GM18511 (cell line): ENCODE measurements around the gene HAPLN2.
A peak's percentile ranks its signal among the peaks of the same experiment; 100 is the strongest.

Experiments
- ATAC-seq: cut with Tn5 transposase; IDR thresholded peaks from one replicate; pipeline ENCODE4 v1.9.1; 2021; ENCODE audit warnings: mild to moderate bottlenecking, moderate library complexity; ENCODE audit not compliant: unreplicated experiment

The HAPLN2 gene

DNA sequence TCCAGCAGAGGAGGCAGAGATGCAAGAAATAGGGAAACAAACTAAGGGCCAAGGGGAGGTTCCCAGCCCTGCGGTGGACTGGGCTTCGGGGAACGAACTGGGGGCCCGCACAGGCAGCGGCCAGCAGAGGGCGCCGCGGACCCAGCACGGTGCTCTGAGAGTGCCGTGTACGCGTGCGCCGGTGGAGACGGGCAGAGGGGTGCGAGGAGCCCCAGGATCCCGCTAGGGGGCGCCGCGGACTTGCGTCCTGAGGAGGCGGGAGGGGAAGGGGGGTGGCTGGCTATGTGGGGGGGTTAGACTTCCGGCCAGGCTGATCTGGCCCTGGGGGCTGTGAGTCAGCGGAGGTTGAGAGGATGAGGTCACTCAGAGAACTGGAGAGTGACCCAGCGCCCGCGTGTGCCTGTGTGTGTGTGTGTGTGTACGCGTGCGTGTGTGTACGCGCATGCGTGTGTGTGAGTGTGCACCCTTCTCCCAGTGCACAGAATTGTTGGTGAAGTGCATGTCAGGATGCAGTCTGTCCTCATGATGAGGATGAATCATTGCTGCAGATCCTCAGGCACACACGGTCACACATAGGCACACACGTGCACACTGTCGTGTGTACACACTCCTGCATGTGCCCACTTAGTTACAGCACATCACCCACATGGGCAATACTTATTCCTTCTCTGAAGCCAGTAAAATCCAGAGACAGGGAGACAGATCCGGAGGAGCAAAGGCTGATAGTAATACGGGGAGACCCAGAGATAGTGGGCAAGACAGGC is 41.0 kb downstream of the HAPLN2 start:
- peak; percentile 62 for ATAC-seq

DNA sequence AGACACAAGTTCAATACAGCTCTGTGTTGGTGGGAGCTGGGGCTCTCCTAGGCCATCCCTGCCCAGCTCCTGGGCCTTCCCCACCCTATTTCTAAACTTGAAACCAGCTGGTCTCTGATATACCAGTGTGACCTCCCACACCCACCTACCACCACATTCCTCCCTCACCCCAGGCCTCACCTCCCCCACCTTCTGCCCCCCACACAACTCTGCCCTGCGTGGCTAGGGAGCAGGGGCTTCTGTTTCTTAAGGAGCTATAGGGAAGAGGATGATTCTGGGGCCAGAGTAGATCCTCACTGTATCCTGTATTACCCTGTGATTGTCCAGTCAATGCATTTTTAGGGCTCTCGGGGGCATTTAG is 41.5 kb downstream of the HAPLN2 start:
- peak; percentile 2 for ATAC-seq

DNA sequence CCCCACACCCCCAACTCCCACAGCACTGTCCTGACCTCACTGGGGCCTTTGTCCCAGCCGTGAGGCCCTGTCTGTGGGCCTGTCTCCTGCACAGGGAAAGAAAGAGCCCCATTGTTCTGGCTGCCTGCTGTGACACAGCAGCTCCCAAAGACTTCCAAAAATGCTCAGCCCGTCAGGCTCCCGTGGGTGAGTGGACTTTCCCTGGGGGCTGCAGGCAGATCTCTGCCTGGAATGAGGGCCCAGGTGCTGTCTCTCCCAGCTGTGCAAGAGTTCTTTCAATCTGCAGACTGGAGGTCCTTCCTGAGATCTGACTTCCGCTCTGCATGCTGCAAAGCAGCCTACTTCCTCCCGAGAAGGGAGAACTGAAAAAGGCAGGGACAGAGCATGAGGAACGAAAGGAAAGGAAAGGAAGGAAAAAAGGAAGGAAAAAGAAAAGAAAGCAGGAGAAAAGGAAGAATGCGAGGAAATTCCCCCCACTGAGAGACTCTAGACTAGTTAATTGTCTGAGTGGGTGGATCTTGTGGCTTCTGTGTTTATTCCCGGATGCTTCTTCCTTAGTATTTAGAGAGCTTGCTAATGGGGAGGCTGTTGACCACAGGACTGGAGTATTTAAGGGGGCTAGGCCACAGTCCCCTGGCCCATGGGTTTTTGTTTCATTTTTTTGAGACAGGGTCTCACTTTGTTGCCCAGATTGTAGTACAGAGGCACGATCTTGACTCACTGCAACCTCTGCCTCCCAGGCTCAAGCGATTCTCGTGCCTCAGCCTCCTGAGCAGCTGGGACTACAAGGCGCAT is 43.0 kb downstream of the HAPLN2 start:
- no peak for ATAC-seq

DNA sequence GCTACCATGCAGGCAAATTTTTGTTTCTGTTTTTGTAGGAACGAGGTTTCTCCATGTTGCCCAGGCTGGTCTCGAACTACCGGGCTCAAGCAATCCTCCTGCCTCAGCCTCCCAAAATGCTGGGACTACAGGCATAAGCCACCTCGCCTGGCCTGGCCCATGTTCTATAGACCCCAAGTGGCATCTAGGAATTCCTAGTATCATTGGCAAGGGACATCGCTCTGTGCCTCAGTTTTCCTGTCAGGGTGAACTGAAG is 43.5 kb downstream of the HAPLN2 start:
- no peak for ATAC-seq

DNA sequence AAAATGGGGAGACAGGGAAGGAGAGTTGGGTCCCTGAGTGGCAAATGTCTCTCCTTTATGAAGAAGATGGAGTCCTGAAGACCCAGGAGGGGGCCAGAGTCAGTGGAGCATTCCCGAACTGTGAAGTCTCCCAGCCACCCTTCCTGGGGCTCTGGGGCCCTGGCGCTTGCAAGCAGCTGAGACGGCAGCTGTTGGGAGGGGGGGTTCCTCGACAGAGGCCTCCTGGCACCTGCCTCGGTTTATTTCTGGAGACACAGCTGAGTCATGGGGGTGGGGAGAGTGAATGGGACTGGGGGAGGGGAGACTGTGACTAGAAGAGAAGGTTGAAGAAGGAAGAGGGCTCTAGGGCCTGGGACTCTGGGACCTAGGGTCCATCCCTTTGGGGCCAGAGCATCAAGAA is 44.0 kb downstream of the HAPLN2 start:
- ATAC-seq = no peak

DNA sequence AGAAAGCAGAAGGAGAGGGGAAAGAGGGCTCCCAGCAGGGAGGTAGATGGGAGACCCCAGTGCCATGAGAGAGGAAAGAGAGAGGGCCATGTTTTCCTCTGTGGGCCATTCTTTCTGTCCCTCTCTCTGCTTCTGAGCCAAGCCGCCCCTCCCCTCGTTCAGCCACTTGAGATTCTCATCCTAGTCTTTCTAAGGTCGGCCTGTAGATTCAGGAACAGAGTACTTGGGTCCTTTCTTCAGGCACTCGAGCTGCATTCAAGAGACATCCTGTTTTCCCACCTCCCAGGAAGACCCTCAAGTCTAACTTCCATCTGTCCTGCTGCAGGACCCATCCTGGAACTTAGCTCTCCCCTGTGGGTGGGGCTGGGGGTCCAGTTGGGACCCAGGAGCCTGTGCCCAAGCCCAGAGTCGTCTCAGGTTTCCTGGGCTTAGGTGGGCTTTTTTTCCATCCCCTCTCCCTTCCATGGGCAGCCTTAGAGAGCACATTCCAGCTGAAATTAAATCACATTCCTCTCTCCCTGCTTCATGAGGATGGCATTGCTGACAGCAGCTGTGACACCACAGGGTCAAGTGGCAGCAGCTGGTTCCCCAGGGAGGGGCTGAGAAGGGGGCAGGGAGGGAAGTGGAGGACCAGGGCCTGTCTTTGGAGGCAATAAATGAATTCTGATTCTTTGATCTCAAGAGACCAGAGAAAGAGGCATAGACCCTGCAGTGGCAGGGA is 45.0 kb downstream of the HAPLN2 start:
- no peak for ATAC-seq

DNA sequence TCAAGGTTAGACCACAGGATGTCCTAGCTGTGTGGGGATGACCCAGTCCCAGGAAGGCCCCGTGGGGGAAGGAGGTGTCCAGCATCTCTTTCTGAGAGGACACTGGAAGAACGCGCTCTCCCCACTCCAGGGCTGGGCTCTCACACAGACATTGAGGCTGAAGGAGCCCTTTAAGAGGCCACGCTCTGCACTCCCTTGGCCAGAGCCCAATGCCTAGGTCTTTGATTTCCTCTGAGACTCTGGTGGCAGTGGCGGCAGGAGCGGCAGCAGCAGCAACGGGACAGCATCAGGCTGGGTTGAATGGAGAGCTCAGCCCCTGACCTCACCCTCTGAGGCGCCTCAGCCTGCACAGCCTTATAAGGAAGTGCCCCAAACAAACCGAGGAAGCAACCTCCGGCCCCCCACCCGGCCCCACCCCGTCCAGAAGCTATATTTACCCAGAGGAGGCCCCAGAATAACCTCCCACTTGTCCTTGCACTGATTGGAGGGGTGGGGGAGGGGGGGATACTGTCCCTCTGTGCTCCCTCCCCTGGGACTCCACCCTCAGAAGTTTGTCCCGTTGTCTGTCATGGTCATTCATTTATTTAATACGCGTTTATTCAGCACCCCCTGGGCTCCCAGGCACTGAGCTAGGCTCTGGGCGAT is 45.7 kb downstream of the HAPLN2 start:
- ATAC-seq = no peak

DNA sequence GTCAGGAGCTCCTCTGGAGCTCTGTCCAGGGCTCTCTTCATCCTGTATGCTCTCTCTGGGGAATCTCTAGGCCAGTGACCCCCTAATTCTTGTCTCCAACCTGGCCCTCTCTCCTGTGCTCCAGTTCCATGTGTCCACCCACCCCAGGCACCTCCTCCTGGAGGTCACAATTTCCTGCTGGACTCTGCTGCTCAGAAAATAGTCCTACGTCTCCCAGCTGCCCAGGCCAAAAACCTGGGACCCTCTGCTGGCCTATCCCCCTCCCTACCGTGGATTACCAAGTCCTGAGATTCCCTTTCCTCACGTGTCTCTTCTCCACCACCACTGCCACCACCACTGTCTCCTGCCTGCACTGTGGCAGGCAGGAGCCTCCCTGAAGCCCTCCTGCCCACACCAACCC is 46.3 kb downstream of the HAPLN2 start:
- ATAC-seq = no peak

DNA sequence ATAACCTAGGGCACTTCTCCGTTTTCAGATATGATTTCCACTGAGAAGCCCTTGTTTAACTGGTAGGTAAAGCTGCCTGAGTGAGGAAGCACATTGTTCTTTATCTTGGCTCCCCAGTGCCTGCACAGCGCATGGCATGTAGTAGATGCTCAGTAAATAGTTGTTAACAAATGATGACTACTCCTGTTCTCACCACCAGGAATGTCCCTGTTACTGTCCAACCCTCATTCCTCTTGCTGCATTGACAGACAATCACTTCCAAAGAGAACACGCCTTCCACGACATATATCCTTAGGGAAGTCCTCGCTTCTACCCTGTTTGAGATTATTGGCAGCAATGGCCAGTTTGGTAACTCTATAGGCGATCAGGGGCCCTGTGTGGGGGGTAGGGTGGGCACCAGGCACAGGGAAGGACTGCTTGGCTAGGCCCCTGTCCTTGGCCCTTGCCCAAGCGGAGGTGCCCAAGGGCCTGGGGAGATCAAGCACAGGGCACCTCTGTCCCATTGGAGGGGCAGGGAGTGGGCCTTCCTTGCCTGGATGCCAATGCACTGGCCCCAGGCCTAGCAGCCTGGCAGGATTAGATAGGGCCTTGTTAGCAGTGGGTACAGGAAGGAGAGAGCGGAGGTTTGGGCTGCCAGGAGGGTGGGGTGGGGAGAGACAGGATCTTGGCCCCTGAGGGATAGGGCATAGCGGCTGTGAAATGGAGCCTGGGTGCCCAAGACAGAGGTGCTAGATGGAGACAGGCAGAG is 47.8 kb downstream of the HAPLN2 start:
- ATAC-seq = no peak

DNA sequence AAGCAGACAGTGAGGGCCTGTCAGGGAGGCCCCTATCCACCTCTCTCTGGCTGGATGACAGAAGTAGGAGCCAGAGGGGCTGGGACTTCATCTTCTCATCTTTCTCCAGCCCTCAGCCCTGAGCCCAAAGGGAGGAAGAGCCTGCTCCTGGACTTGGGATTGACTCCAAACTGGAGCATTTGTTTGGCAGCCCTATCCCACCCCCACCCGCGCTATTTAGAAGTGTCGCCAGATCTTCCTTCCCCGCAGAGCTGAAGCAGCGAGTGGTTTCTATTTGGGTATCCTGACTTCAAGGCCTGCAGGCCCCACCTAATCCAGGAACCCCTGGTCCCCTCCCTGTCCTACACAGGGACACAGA is 48.4 kb downstream of the HAPLN2 start:
- ATAC-seq = no peak

DNA sequence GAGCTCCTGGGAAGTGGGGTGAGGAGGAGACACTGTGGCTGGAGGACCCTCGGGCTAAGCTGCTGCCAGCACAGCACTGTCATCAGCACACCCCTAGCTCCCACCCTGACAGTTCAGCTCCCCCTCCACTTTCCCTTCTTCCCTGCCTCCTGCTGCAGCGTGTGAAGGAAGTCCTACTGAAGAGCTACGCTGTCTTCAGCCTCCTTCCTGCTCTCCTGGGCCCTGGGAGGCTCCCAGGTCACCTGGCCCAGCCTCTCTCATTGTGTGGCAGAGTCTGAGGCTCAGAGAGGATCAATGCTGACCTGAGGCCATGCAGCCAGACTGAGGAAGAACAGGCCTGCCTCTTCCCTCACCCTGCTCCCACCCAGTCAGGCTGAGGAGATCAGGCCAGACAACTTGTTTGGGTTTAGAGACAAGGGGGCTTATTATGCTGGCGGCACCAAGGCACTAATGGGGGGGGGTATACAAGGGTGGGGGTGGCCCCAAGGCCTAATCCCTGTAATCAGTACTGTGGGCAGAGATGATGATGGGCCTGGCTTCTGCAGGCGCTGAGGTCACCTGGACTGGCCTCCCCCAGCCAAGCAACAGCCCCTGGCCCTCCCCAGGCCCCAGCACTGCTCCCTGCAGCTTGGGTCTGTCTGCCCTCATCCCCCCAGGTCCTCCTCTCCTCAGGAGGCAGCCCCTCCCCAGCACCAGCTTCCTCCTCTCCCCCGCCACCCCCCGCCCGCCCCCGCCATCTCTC is 48.9 kb downstream of the HAPLN2 start:
- ATAC-seq = no peak

DNA sequence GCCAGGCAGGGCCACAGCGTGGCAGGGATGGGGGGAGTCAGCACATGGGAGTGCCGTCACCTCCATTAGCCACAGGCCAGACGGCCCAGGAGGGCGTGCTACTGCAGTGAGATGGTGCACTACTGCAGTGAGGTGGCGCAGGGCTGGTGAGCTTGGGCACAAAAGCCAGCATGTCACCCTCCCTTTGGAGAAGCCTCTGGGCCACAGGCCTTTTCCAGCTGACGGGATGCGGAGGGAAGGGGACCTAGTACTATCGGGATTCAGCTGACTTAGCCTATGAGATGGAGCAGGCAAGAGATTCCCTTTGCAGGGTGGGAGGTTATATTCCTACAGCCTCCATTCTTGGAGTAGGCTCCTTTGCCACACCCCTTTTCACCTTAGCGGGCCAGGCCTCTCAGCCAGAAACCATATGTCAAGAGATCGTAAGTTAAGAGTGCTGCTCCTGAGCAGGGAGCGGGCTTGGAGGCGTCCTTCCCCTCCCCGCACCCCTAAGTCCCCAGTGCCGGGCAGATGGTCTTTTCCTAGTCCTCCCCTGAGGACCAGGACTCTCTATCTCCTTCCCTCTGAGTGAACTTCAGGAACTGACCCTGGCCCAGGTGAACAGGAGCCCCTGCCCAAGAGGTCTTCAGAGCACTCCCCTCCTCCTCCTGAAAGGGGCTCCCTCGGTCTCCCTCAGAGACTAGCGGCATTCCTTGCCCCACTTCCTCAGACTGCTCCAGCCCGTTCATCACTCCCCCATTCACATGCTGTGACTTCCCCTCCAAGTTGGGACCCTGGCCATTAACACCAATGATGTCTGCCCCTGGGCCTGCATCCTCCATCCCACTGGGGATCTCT is 49.8 kb downstream of the HAPLN2 start:
- ATAC-seq = no peak

DNA sequence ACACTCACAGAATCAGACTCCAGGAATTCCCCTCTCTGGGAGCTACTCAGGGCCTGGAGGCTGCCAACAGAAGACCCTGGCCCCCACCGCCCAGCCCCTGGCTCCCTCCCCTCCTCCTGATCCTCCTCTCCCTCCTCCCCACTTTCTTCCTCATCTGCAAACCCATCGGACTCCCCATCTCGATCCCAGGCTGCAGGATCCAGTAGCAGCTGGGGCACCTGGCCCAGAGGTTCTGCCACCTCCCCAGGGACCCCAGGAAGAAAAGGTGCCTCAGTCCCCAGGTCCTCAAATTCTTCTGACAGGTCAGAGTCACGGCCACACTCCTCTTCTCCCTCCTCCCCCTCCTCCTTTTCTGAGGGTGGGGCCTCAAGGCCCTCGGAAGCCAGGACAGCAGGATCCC is 50.6 kb downstream of the HAPLN2 start:
- no peak for ATAC-seq

DNA sequence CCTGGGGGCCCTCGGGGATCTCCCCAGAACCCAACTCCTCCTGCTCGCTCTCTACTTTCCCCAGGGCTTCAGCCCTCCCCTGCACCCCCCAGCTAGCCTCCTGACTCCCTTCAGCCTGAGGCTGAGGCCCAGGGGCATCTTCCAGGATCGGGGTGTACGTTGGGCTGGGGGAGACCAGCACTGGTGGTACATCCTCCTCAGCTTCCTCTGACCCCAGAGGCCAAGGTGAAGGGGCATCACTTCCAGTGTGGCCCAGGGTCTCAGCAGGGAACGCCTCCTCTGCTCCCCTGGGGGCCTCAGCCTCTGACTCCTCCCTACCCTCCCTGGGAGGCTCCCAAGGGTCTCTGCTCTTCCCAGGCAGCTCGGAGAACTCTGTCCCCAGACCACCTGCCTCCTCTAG is 51.1 kb downstream of the HAPLN2 start:
- ATAC-seq = no peak

DNA sequence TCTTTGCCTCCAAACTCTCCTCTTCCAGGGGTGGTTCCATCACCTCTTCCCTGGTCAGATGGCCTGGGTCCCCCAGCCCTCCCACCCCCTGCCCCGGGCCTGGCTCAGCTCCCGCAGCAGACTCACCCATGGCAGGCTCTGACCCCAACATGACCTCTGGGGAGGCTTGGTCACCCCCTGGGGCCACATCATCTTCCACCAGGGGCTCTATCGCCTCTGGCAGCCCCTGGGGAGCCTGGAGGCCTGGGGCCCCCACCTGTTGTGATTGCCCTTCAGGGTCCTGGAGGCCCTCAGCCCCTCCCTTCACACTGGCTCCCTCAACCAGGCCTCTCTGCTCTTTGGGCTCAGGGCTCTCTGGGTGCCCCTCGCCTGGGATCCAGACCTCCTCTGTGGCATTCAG is 51.6 kb downstream of the HAPLN2 start:
- no peak for ATAC-seq

DNA sequence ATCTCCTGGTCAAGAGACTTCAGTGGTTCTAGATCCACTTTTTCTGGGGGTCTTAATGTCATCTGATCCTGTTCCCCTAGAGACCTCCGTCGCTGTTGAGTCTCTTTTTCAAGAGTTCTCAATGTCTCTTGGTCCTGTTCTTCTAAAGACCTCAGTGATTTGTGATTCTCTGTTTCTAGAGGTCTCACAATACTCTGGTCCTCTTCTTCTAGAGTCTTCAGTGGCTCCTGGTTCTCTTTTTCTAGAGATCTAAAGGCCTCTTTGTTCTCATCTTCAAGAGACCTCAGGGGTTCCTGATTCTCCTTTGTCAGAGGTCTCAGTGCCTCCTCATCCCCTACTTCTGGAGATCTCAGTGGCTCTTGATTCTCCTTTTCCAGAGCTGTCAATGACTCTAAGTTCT is 52.6 kb downstream of the HAPLN2 start:
- ATAC-seq = no peak

DNA sequence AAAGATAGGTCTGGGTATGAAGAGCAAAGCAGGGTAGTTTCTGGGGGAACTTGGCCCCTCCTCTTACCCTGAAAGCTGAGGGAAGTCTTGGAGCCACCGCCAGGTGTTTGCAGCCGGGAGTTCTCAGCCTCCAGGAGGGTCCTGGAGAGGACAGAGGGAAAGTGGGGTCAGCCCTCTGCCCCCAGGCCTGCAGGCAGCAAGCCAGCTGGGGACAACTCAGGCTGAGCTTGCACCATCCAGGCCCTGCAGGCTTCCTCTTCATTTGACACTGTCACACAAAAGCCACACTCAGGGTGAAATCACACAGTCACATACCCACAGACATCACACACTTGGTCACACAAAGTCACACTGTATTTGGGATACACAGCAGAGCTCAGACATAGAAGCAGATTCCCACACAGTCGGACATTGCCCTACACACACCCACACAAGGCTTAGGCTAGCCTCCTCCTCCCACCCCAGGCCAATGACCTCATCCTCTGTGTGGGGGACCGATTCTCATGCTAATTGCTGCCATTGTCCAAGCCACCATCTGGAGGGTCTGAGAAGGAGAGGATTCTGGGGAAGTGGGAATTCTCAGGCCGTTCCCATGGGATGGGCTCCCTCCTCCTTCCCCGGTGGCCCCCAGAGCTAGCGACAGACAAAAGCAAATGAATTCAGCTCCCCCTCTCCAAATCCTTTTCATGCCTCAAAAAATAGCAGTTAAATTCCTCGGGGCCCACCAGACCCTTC is 54.3 kb downstream of the HAPLN2 start:
- ATAC-seq = no peak
